Astrocyte of the spinal cord (primary cell): ENCODE measurements around the gene SHROOM3.

ENCODE experiments used
- DNase-seq: peaks from one replicate; pipeline ENCODE4 v3.0.0; 2011; ENCODE audit warnings: low read depth, low spot score
- H3K4me3 ChIP-seq: 2 replicates; pipeline ENCODE4 v1.5.1; 2011; ENCODE audit warnings: low read depth, mild to moderate bottlenecking, low read length, moderate library complexity
- CTCF ChIP-seq: IDR thresholded peaks from 2 replicates; pipeline ENCODE4 v1.5.1; 2012; ENCODE audit warnings: low read depth, mild to moderate bottlenecking, low read length, inconsistent platforms
- in situ Hi-C: cut with HindIII; loops from 2 replicates; pipeline ENCODE4 v1.10.0; 2017; ENCODE audit warnings: low sequenced_read_pairs

SHROOM3 gene

GRCh38 chr4:76476571-76476970, 41.5 kb downstream of the SHROOM3 start:
- no peak for TF ChIP-seq CTCF
- in situ Hi-C loops = no loop called here

GRCh38 chr4:76484654-76485053, 49.6 kb downstream of the SHROOM3 start:
- DNase-seq = no peak
- TF ChIP-seq CTCF = no peak
- in situ Hi-C loops = no loop called here
- no peak overlapping the region for H3K4me3 ChIP-seq

More at GRCh38 chr4:76476571-76476970, 41.5 kb downstream of the SHROOM3 start:
- no peak overlapping the region for H3K4me3 ChIP-seq
- no peak for DNase-seq

- no peak for TF ChIP-seq CTCF
- peak; percentile 19 for DNase-seq
- no peak overlapping the region for H3K4me3 ChIP-seq
- in situ Hi-C loops = no loop called here
Observed at GRCh38 chr4:76485450-76485849, 50.4 kb downstream of the SHROOM3 start.

GRCh38 chr4:76486588-76487276, 51.7 kb downstream of the SHROOM3 start:
- no peak for TF ChIP-seq CTCF
- no peak overlapping the region for H3K4me3 ChIP-seq
- DNase-seq = no peak
- in situ Hi-C loops = no loop called here

GRCh38 chr4:76487621-76488020, 52.6 kb downstream of the SHROOM3 start:
- H3K4me3 ChIP-seq = no peak overlapping the region
- no peak for DNase-seq
- no peak for TF ChIP-seq CTCF
- in situ Hi-C loops = no loop called here

- H3K4me3 ChIP-seq = no peak overlapping the region
- no peak for TF ChIP-seq CTCF
- in situ Hi-C loops = no loop called here
- DNase-seq = no peak
Observed at GRCh38 chr4:76488455-76488854, 53.4 kb downstream of the SHROOM3 start.
